Osteocyte (in vitro differentiated cells): ENCODE measurements around the gene AIG1. TPM values are rescaled to one million over a fixed set of nuclear protein-coding genes. Genes with fewer than 3 reads are reported as not detected.
A peak's percentile ranks its signal among the peaks of the same experiment; 100 is the strongest.

Experiments
- DNase-seq: peaks from one replicate; pipeline ENCODE4 v3.0.0; 2021; ENCODE audit warnings: mixed read lengths; ENCODE audit not compliant: unreplicated experiment; ENCODE audit errors: extremely low spot score
- H3K27ac Mint-ChIP-seq: one replicate; pipeline ENCODE4 v1.8.0; 2021; ENCODE audit warnings: mild to moderate bottlenecking, mixed read lengths; ENCODE audit not compliant: unreplicated experiment
- H3K27me3 Mint-ChIP-seq: one replicate; pipeline ENCODE4 v1.8.0; 2021; ENCODE audit warnings: mixed read lengths; ENCODE audit not compliant: unreplicated experiment
- H3K36me3 Mint-ChIP-seq: one replicate; pipeline ENCODE4 v1.8.0; 2021; ENCODE audit warnings: mixed read lengths; ENCODE audit not compliant: unreplicated experiment
- H3K4me1 Mint-ChIP-seq: one replicate; pipeline ENCODE4 v1.8.0; 2021; ENCODE audit warnings: mixed read lengths; ENCODE audit not compliant: unreplicated experiment
- H3K4me3 Mint-ChIP-seq: one replicate; pipeline ENCODE4 v1.8.0; 2021; ENCODE audit warnings: mild to moderate bottlenecking, moderate library complexity, mixed read lengths; ENCODE audit not compliant: unreplicated experiment
- H3K9me3 Mint-ChIP-seq: one replicate; pipeline ENCODE4 v1.8.0; 2021; ENCODE audit warnings: mixed read lengths; ENCODE audit not compliant: unreplicated experiment
- total RNA-seq: library from RNA; stranded (reverse); gene quantifications from 2 replicates; pipeline ENCODE4 v1.2.1, GENCODE V29; 2021
- TF ChIP-seq, protein P1 (sequence below): fragments of 200-600 bp; sonication (generic); IDR thresholded peaks from 2 replicates; pipeline ENCODE4 v1.5.0; 2021; ENCODE audit warnings: antibody characterized with exemption, mild to moderate bottlenecking, moderate library complexity

Gene AIG1
- total RNA-seq, 1 donor from 2014 or later: 40.5 TPM

DNA sequence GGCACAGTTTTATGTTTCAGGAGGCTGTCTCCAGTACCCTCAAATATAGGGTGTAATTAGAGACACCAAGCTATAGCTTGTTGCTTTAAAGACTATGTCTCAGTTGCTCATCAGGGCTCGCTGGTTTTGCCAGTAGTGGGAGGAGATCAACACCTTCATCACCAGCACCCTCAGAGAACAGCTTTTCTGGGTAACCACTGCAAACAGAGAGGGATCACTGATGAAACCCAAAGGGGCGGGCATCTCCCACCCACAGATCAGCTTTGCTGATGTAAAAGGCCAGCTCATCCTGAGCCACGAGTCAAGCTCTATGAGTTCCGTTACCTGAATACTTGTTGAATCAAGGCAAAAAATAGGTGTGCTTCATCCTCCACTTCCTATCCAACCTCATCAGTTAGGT, 187.7 kb downstream of the AIG1 start:
- Mint-ChIP-seq H3K4me3 (no peak overlapping the region), H3K27ac (no peak overlapping the region), H3K9me3 (no peaks in the 10 kb centered on the region), H3K27me3 (no peaks in the 10 kb centered on the region), H3K4me1 (peaks cover 9% of the 10 kb centered on the region), H3K36me3 (peaks cover 5% of the 10 kb centered on the region)
- DNase-seq: no peak
- TF ChIP-seq, protein P1, sequence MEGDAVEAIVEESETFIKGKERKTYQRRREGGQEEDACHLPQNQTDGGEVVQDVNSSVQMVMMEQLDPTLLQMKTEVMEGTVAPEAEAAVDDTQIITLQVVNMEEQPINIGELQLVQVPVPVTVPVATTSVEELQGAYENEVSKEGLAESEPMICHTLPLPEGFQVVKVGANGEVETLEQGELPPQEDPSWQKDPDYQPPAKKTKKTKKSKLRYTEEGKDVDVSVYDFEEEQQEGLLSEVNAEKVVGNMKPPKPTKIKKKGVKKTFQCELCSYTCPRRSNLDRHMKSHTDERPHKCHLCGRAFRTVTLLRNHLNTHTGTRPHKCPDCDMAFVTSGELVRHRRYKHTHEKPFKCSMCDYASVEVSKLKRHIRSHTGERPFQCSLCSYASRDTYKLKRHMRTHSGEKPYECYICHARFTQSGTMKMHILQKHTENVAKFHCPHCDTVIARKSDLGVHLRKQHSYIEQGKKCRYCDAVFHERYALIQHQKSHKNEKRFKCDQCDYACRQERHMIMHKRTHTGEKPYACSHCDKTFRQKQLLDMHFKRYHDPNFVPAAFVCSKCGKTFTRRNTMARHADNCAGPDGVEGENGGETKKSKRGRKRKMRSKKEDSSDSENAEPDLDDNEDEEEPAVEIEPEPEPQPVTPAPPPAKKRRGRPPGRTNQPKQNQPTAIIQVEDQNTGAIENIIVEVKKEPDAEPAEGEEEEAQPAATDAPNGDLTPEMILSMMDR: no peak

- Mint-ChIP-seq H3K9me3 (no peaks in the 10 kb centered on the region), H3K36me3 (peaks cover 2% of the 10 kb centered on the region), H3K4me3 (no peak overlapping the region), H3K27ac (no peak overlapping the region), H3K4me1 (peaks cover 21% of the 10 kb centered on the region), H3K27me3 (no peaks in the 10 kb centered on the region)
- TF ChIP-seq, protein P1: no peak
- no peak for DNase-seq
These were observed 190.6 kb downstream of the AIG1 start for GRCh38 chr6:143251288-143251687.

DNA sequence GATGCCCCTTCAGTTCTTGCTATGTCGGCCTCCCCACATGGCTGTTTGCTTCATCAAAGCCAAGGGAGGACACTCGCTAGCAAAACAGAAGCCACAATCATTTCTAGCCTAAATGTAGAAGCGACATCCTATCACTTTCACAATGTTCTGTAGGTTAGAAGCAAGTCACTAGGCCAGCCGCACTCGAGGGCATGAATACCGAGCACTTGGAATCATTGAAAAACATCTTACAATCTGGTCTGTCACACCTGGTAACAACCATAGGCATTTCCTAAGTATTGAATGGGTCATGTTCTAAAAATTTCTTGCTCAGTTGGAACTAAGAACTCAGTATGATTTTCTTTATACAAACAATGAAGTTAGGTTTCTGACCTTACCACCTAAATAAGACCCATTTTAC, 192.3 kb downstream of the AIG1 start:
- peak overlapping the region; percentile 54 for H3K27ac Mint-ChIP-seq
- H3K36me3 Mint-ChIP-seq: peaks cover 2% of the 10 kb centered on the region
- TF ChIP-seq, protein P1: no peak
- no peak overlapping the region for H3K4me3 Mint-ChIP-seq
- H3K27me3 Mint-ChIP-seq: no peaks in the 10 kb centered on the region
- DNase-seq: no peak
- no peaks in the 10 kb centered on the region for H3K9me3 Mint-ChIP-seq
- H3K4me1 Mint-ChIP-seq: peaks cover 21% of the 10 kb centered on the region

DNA sequence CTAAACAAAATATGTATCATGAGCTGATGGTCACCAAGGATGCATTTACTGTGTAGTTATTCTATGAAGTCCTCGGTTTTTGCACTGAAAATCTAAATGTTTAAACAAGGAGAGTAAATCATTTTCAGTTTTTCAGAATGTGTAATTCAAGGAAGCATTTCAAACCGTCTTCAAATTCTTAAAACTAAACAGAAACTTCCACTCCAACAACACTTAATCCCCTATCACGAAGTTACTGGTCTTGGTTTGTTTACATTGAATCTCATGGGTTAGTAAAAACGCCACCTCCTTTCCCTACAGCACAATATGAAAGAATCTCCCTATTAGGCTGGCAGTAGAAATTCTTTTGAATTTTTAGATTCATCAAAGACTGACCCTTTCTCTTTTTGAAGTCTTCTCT, 192.9 kb downstream of the AIG1 start:
- peak overlapping the region; percentile 21 for H3K4me3 Mint-ChIP-seq
- peaks cover under 1% of the 10 kb centered on the region for H3K36me3 Mint-ChIP-seq
- TF ChIP-seq, protein P1: no peak
- peak overlapping the region; percentile 54 for H3K27ac Mint-ChIP-seq
- H3K27me3 Mint-ChIP-seq: no peaks in the 10 kb centered on the region
- no peak for DNase-seq
- no peaks in the 10 kb centered on the region for H3K9me3 Mint-ChIP-seq
- H3K4me1 Mint-ChIP-seq: peaks cover 21% of the 10 kb centered on the region

DNA sequence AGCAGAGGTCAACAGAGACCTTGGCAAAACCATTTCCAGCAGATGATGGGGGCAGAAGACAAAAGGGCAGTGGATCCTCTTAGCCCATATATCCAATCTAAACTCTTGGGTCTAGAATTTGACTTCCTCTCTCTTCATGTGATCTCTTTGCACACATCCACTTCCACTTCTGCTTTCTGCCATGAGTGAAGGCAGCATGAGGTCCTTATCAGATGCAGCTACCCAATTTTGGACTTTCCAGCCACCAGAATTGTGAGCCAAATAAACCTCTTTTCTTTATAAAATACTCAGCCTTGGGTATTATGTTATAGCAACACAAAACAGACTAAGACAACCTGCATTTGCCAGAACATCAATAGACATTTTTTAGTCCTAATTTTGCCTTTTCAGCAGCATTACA, 198.3 kb downstream of the AIG1 start:
- no peak for DNase-seq
- peaks cover 3% of the 10 kb centered on the region for H3K36me3 Mint-ChIP-seq
- peaks cover 12% of the 10 kb centered on the region for H3K4me1 Mint-ChIP-seq
- no peaks in the 10 kb centered on the region for H3K27me3 Mint-ChIP-seq
- H3K9me3 Mint-ChIP-seq: no peaks in the 10 kb centered on the region
- TF ChIP-seq, protein P1: no peak
- no peak overlapping the region for H3K27ac Mint-ChIP-seq
- no peak overlapping the region for H3K4me3 Mint-ChIP-seq
